Right ventricle myocardium inferior (tissue), 1 donor: ENCODE results near the gene NFIX. TPM values are rescaled to one million over a fixed set of nuclear protein-coding genes. Genes with fewer than 3 reads are reported as not detected.

Experiments
- ATAC-seq: fragments of 200-7000 bp; cut with Tn5 transposase; one replicate; pipeline ENCODE4 v1.9.1; 2020; ENCODE audit warnings: mild to moderate bottlenecking, moderate library complexity
- DNase-seq: peaks from one replicate; pipeline ENCODE4 v3.0.0; 2021; ENCODE audit errors: missing footprints
- intact Hi-C: fragments of 100-400 bp; cut with DNase I; formaldehyde crosslinking; loops from one replicate; pipeline ENCODE4 v1.11.0; 2022
- total RNA-seq: library from RNA; stranded (reverse); fragmentation: NEBNext Ultra II Directional; extraction: Animal tissue kit (Norgen Biotek cat#: 25700); gene quantifications from one replicate; pipeline ENCODE4 v1.2.1, GENCODE V29; 2021
- donor health status: DM: no; HTN: yes; CAD: no; lungs with severe emphysema.

Gene NFIX
- total RNA-seq, 1 donor from 2014 or later, result 159 TPM

DNA sequence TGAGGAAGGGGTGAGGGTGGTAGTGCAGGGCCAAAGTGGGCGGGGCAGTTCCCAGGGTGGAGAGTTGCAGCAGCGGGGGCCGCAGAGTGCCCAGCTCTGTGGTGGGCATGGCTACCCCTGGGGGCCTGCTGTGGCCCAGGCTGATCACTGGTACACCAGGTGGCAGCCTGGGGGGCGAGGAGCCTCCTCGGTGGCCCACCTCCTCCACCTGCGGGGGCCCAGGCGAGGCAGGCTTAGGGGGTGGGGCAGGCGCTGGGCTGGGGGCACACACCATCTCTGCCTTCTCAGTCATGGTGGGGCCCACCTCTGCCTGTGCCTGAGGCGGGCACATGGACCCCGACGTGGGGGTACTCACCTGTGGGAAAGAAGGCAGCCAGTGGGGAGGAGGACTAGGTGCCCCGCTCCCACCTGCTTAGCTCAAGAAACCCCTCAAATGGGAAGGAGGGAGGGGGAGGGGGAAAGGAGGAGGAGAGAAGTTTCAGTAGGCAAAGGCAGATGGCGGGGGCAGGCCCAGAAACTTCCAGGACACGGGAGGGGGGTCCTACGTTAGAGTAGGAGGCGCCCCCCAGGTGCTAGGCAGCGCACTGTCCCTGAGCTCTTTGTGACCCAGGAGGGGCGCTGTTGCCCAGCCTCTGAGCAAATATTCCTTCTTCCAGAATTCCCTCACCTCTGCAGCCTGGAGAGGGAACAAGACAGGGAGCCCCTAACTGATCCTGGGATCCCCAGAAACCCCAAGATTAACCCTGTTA is 105.7 kb downstream of the NFIX start:
- intact Hi-C loops, result no loop called here
- ATAC-seq (no peak), DNase-seq (peak; percentile 60)

DNA sequence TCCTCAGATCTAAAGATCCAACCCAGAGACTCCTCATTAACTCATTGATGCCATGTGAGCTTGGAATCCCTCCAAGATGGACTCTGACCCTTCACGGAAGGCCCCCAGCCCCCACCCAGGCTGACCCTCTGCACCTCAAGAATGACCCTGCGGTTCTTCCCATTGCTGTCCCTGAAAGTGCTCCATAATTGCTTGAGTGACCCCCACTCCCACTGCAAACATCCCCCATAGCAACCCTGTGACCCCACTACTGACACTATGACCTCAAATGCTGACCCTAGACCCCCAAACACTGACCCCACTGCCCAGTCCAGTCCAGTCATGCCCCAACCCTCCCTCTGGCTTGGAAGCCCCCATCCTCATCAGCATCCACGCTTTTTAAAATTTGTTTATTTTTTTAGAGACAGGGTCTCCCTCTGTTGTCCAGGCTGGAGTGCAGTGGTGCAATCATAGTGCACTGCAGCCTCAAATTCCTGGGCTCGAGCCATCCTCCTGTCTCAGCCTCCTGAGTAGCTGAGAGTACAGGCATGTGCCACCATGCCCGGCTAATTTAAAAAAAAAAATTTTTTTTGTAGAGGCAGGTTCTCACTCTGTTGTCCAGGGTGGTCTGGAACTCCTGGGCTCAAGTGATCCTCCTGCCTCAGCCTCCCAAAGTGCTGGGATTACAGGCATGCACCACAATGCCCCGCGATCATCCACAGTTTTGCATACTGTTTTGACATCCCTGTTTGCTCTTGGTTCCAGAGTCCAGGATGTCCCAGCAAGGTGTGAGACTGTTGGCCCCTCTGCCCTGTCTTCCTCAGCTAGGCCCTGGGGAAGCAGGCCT is 106.5 kb downstream of the NFIX start:
- ATAC-seq (no peak), DNase-seq (no peak)
- intact Hi-C loops, result loop anchor here (2.0 kb wide), 3 partner anchors 15 to 61 kb away; partner anchors contain the start of genes IER2, STX10 and TRMT1

DNA sequence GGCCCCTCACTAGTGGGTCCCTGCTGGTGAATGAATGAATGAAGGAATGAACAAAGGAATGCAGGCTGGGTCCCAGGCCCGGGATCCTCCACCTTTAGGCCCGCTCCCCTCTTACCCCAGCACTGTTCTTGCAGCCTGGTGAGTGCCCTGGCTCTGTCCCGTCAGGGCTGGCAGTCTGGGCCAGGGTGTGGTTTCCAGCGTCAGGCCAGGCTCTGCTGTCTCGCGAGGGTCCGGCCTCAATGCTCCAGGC is 107.1 kb downstream of the NFIX start:
- DNase-seq, result no peak
- ATAC-seq, result no peak
- intact Hi-C loops, result loop anchor here (2.0 kb wide), 3 partner anchors 14 to 60 kb away; partner anchors contain the start of genes IER2, STX10 and TRMT1

DNA sequence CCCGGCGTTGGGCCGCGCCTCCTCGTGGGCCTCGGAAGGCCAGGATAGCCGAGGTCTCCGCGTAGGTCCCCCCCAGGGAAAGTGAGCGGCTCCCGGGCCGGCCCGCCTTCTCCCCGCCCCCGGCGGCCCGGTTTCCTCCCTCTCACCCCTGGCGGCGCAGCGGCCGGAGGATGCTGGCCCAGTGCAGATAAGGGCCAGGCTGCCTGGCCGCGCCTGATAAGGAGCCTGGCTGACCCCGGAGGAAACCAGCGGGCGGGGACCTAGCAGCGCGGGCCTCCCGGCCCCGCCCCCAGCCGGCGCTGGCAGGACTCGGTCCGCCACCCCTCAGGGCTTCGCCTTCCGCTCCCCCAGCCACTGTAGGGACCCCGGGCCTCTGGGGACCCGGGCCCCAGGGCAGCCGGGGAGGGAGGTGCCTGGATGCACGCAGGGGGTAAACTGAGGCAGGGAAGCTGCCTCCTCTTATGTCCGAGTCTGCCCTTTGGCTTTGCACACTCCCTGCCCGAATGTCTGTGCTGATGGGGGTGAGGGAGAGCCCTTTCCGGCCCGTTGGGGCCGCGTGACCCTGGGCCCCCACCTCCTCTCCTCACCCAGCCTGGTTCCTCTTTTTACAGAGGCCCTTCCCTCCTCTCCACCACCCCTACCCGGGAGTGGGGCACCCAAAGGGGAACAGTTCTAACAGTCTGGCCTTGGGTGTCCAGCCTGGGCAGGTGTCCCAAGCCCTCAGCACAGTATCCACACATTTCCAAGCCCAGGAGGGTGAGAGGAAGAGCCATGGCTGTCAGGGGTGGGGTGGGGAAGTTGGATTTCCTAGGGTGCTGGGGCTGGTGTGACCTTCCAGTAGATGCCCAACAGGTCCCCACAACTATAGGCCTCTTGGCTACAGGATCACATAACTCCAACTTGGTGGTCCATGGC is 107.6 kb downstream of the NFIX start, which contains the start of gene LYL1:
Gene LYL1 (minus strand): TSS at position 193 of the 915 bp plus-strand sequence. CDS start 1,687 bp downstream, outside the sequence.
- peak; percentile 73 for ATAC-seq
- intact Hi-C loops, result loop anchor here (2.0 kb wide), 3 partner anchors 14 to 60 kb away; partner anchors contain the start of genes IER2, STX10 and TRMT1

DNA sequence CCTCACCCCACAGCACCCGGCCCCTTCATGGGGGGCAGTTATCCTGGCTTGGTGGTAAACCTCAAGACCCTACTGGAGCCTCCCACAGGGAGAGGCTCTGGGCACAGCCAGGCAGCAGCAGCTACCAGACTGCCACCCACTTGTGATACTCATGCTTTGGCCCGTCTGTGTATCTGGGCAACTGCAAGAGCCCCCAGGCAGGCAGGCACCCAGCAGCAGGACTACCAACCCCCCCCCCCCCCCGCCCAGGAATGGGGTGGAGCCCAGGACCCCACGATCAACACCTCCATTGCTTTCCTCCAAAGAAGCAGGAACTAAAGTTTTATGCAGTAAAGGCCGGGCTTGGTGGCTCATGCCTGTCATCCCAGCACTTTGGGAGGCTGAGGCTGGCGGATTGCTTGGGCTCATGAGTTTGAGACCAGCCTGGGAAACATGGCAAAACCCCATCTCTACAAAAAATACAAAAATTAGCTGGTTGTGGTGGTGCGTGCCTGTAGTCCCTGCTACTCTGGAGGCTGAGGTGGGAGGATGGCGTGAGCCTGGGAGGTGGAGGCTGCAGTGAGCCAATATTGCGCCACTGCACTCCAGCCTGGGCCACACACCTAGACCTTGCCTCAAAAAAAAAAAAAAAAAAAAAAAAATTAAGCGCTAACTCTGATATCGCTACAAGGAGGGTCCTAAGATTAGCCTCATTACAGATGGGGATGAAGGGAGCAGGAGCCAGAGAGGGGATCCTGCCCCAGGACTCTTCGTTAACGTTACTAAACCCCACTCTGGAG is 108.5 kb downstream of the NFIX start:
- intact Hi-C loops, result loop anchor here (2.0 kb wide), 3 partner anchors 13 to 59 kb away; partner anchors contain the start of genes IER2, STX10 and TRMT1
- ATAC-seq, result no peak
- no peak for DNase-seq

More for the DNA sequence above, 107.6 kb downstream of the NFIX start, which contains the start of gene LYL1:
- DNase-seq, result peak; percentile 92

DNA sequence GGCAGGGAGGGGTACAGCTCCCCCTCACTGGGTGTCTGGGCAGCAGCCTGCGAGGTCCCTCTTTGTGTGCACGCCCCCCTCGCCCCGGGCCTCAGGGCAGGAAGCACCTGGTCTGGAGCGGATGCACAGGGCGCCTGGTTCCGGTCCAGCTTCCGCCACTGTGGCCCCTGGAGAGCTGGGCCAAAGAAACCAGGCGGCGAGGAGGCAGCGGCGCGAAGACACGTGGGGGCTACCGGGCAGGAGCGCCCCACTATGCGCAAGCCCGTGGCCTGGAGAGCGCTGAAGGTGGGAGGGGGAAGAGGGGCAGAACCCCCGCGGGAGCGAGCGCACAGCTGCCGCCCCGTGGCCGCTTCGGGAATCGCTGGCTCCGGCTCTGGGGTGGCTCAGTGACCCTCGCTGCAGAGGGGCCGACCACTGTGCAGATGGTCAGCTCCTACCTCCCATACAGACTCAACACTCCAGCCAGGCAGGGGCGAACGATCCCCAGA is 109.1 kb downstream of the NFIX start:
- ATAC-seq (peak; percentile 14), DNase-seq (peak; percentile 86)
- intact Hi-C loops, result no loop called here

DNA sequence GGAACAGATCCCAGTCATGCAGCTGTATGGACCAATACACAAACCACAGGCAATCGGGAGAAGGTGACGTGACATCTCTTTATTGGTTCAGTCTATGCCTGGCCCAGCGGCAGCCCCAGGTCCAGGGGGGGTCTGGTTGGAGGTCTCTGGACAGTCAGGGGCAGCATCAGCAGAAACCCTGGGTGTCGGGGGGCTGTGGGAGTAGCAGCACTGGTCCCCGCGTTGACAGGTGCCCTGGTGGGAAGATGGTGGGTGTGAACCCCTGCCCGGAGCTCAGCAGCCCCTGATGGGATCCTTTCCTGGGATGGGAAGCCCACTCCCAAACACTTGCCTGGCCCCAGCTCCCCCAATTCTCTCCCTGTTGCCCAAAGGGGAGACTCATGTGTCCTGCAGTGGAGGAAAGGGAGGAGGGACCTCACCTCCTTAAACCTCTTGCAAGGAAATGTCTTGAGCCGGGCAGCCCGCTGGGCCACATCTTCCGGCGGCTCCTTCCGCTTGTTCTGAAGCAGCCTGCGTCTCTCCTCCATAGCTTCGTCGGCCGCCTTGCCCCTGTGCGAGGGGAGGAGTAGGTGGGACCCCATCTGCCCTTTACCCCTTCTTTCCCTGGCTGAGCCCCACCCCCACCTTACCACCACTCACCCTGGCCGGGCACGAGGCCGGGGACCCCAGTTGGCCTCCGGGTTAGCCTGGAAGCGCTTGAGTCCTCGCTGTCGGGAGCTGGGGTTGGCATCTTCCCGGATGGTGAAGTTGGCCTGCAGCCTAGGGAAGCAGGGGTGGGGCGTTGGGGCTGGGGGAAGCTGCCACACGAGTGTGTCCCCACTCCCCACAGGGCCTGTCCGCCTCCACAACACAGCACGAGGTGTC is 109.8 kb downstream of the NFIX start:
- no peak for ATAC-seq
- intact Hi-C loops, result no loop called here
- DNase-seq, result no peak

DNA sequence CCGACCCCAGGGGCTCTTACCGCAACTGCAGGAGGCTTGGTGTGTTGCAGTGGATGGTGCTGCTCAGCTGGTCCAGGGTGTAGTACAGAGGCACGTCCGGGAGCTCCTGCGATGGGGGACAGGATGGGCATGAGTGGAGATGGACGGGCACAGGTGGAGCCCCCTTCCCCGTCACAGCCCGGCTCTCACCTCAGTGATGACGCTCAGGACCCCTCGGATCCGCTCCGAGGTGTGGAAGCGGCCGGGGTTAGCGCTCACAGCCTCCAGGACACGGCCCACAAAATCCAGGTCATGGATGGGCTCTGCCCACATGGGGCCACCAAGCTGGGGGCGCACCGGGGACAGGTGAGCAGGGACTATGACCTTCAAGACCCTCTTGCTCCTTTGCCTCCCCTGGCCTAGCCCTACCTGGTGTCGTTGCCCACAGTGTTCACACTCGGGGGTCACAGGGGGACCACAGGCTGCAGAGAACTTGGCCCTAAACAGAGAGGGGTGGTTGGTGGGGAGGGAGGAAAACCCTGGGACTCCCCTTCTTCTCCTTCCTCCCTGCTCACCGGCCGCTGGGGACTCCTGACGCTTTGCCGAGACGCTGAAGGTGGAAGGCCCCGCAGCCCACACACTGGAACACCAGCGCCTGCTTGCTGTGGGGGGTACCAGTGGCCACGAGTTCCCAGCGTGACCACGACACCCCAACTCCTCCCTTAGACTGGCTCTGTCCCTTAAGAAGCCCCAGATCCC is 114.3 kb downstream of the NFIX start:
- intact Hi-C loops, result no loop called here
- no peak for ATAC-seq
- no peak for DNase-seq

DNA sequence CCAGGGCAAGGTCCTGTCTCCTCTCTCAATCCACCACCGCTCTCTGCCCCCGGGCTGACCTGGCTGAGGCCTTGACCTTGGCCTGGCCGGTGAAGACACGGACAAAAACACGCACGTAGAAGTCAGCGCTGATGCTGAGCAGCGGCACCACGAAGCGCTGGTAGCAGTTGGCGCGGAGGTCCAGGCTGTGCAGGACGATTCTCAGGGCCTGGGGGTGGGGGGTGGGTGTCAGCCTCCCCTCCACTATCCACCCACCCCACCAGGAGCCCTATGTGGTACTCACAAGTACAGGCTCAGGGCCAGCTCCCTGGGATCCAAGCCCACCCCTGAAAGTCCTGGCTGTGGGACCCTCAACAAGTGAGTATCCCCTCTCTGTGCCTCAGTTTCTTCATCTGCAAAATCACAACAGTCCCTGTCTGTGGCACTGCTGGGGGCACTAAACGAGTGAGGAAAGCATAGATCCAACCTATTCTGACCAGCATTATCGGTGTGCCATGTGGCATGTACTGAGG is 114.9 kb downstream of the NFIX start:
- DNase-seq (no peak), ATAC-seq (no peak)
- intact Hi-C loops, result no loop called here

DNA sequence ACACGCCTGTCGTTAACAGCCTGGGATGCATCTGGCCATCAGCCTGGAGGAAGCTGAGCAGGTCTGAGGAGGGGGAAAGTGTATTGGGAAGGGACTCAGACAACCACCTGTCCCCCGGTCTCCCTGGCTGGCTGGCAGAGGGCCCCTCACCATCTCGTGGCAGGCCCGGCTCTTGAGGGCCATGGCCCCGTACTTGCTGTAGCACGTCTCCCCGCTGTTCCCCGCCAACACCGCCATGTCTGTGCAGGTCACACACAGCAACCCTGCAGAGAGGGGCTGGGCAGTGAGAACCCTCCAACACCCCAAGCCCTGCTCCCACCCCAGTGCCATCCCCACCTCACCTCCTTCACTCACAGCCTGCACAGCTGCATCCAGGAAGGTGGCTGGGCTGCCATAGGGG is 117.3 kb downstream of the NFIX start:
- intact Hi-C loops, result no loop called here
- DNase-seq, result no peak
- no peak for ATAC-seq

DNA sequence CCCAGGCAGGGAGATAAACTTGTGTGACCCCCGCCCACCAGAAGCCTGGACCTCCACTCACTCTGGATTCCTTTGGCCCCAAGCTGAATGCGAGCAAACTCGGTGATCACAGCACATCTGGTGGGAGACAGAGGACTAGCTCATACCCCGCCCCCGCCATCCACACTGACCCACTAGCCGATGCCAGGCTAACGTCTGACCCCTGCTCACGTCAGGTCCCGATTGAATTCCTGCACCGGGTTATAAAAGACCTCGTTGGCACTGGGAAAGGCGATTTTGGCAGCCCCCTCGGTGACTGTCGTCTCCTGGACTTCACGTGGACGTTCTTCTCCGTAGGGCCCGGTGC is 120.6 kb downstream of the NFIX start:
- DNase-seq (no peak), ATAC-seq (no peak)
- intact Hi-C loops, result loop anchor here (2.0 kb wide), 2 partner anchors 13 to 35 kb away; partner anchors contain the start of genes IER2, LYL1 and STX10

DNA sequence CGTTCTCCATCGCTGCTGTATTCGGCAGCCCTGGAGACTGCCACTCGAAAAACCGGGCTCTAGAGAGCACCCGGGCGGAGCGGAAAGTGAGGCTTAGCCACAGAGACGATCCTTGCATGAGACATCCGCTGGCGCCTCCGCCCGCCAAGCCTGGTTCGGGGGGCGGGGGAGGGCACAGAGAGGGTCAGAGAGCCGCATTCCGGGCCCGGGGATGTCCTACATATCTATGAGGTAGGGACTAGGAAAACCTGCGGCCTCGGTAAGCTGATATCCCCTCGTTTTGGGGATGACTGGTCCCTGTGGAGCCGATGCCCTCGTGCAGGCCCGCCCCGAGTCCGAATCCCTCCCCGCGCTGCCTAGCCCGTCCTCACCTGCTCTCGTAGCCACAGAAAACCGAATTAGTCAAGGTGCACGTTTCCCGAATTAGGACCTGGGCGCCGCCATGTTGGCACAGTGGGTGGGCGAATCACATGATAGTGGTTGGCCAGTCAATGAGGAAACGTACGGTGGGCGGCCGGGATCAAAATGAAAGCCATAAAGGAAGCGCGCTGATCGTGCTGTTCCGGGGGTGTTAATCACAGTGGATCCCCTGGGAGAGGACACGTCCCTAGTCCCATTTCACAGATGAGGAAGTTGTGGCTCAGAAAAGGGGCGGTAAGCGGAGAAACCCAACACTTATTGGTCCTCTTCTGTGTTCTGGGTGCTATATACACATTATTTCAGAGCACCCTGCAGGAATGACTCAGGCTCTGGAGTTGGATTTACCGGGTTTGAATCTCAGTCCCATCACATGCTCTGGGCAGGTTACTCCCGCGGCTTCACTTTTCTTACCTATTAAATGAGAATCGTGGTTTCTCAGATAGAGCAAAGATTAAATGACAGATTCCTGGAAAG is 121.3 kb downstream of the NFIX start, which contains the start of gene TRMT1:
Gene TRMT1 (minus strand): TSS at position 459 of the 894 bp plus-strand sequence. CDS start 341 bp downstream, at position 118.
- peak; percentile 77 for ATAC-seq
- peak; percentile 97 for DNase-seq
- intact Hi-C loops, result loop anchor here (2.0 kb wide), 2 partner anchors 14 to 34 kb away; partner anchors contain the start of genes IER2, LYL1 and STX10

DNA sequence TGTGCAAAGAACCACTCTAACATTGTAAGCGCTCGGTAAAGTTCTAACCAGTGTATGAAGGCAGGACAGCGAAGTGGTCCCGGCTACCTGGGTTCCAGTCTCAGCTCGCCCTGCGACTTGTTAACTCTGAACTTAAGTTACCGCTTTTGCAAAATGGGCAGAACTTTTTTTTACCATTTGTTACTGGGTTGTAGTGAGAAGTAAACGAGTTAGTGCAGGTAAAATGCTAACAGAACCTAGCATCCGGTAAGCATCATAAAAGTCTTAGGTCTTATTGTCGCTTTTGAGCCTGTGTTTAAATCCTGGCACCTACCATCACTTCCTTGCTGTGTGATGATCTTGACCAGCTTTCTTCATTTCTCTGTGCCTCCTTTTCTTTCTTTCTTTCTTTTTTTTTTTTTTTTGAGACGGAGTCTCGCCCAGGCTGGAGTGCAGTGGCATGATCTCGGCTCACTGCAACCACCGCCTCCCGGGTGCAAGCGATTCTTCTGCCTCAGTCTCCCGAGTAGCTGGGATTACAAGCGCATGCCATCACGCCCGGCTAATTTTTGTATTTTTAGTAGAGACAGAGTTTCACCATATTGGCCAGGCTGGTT is 122.0 kb downstream of the NFIX start:
- no peak for ATAC-seq
- intact Hi-C loops, result loop anchor here (2.0 kb wide), 2 partner anchors 14 to 34 kb away; partner anchors contain the start of genes IER2, LYL1 and STX10

DNA sequence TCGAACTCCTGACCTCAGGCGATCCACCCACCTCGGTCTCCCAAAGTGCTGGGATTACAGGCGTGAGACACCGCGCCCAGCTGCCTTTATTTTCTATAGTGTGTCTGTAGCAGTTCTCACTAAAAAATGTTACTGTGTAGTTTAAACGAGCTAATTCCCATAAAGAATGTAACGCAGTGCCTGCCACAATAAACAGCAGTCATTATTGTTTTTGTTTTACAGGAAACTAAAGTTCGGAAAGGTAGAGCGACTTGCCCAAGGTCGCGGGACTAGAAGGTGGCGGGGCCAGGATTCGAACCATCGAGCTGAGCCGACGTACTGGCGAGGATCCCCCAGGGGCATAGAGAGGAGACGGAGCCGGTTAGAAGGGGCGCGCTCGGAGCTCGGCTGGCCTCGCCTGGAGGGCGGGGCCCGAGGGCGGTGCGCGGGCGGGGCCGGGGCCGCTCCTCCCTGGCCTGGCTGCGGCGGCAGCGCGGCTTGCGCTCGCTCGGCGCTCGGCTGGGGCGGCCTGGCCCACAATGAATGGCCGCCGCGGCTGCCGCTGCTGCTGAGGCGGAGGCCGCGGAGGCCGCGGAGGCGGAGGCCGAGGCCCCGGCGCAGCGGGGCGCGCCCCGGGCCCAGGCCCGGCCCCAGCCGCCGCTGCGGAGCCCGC is 122.6 kb downstream of the NFIX start, which contains the start of gene NACC1:
Gene NACC1 (plus strand): TSS at position 493 of the 652 bp plus-strand sequence. CDS start 16,944 bp downstream, outside the sequence.
- DNase-seq, result peak; percentile 95
- intact Hi-C loops, result loop anchor here (2.0 kb wide), 2 partner anchors 15 to 33 kb away; partner anchors contain the start of genes IER2, LYL1 and STX10

More for the DNA sequence above, 122.0 kb downstream of the NFIX start:
- DNase-seq, result no peak

More for the DNA sequence above, 122.6 kb downstream of the NFIX start, which contains the start of gene NACC1:
- ATAC-seq, result peak; percentile 95
